ENCODE data around the gene COX10. TPM values are rescaled to one million over a fixed set of nuclear protein-coding genes. Genes with fewer than 3 reads are reported as not detected.

COX10 gene
- total and polyA plus RNA-seq, 5 experiments from 2014 or later: 18.5 to 24.5 (median 23.3) TPM

DNA sequence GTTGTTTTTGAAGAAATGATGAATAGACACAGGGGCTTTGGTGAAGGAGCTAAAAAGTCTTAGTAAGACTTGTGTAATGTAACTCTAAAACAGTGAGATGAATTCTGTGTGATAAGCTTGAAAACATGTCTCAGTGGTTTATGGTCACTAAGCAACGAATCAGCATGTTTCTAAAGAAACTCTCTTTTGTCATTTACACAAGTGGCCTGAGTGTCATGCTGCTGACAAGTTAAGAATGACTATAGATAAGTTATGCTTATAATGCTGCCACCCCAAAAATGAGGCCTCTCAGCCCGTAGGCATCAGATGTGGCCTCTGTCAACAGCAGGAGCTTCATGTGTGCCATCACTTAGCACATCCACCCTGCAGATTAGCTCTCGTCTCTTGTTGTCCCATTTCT is 8.7 kb downstream of the COX10 start:
- Mint-ChIP-seq H3K27me3 (no peaks in the 10 kb centered on the region), H3K4me1 (peaks cover 3 to 39% (median 20%) of the 10 kb centered on the region in 4 donors), H3K27ac (peak overlapping the region in 4 of 10 donors; percentile 6 to 80 (median 26)), H3K4me3 (no peak overlapping the region), H3K9me3 (no peaks in the 10 kb centered on the region), H3K36me3 (peaks cover 6 to 80% (median 17%) of the 10 kb centered on the region in 3 donors)
- POLR2A ChIA-PET: no interaction called here
- ATAC-seq: no peak
- no peak for DNase-seq

DNA sequence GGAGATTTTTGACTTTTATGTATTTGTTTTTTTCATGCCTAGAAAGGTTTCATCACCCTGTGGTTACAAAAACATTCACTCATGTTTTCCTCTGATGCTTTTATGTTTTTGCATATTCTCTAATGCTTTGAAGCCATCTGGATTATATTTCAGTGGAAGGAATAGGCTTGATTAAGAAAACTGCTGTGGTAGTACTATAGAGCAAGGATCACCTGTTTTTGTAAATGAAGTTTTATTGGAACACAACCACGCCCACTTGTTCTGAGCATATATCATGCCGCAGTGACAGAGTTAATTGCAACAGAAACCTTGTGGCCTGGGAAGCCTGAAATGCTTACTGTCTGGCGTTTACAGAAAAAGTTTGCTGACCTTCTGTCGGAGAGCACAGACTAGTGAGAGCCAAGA is 11.5 kb downstream of the COX10 start:
- no peak for ATAC-seq
- Mint-ChIP-seq H3K27me3 (no peaks in the 10 kb centered on the region), H3K4me3 (no peak overlapping the region), H3K27ac (peak overlapping the region in 2 of 10 donors; percentile 6 to 29), H3K36me3 (peaks cover 6 to 66% (median 17%) of the 10 kb centered on the region in 3 donors), H3K9me3 (no peaks in the 10 kb centered on the region), H3K4me1 (peaks cover 5 to 40% (median 17%) of the 10 kb centered on the region in 4 donors)
- POLR2A ChIA-PET: no interaction called here
- DNase-seq: no peak

DNA sequence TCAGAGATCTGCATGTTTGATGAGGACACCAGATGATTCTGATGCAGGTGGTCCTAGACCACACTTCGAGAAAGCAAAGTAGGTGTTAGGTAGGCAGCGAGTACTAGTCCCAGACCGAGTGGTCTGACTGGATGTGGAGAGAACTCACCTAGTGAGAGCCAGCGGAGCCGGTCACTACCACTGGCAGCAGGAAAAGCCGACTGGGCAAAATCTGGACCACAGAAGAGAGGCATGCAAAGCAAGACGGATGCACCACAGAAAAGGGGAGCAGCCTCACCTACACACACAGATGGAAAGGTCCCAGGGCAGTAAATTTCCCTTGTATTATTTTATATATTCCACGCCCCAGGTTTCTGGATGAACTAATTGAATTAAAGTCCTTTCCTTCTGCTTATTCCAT is 13.5 kb downstream of the COX10 start:
- Mint-ChIP-seq H3K4me1 (peaks cover 17 to 57% (median 23%) of the 10 kb centered on the region in 4 donors), H3K27ac (peak overlapping the region in 1 of 10 donors; percentile 48), H3K36me3 (peaks cover 6 to 63% (median 19%) of the 10 kb centered on the region in 3 donors), H3K27me3 (no peaks in the 10 kb centered on the region), H3K4me3 (no peak overlapping the region), H3K9me3 (no peaks in the 10 kb centered on the region)
- DNase-seq (no peak), ATAC-seq (no peak)
- POLR2A ChIA-PET: no interaction called here

DNA sequence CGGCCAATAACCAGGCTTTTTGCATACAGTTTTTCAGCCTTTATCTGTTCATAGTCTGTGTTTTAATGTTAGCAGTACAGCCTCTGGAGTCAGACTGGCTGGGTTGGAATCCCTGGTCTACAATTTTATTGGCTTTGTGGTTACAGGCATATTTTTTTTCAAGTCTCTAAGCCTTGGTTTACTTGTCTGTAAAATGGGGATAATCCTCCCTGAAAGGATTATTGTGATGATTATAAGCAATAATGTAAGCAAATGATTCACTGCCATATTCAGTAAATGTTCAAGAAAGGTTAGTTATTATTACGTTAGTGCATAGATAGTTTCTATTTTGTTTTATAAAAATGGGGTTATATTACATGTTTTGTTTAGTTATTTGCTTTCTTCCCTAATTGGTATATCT is 15.7 kb downstream of the COX10 start:
- Mint-ChIP-seq H3K36me3 (peaks cover 0 to 54% (median 15%) of the 10 kb centered on the region in 3 donors), H3K27me3 (no peaks in the 10 kb centered on the region), H3K27ac (no peak overlapping the region), H3K9me3 (no peaks in the 10 kb centered on the region), H3K4me3 (no peak overlapping the region), H3K4me1 (peaks cover 23 to 65% (median 40%) of the 10 kb centered on the region in 4 donors)
- no peak for DNase-seq
- POLR2A ChIA-PET: no interaction called here
- ATAC-seq: no peak

DNA sequence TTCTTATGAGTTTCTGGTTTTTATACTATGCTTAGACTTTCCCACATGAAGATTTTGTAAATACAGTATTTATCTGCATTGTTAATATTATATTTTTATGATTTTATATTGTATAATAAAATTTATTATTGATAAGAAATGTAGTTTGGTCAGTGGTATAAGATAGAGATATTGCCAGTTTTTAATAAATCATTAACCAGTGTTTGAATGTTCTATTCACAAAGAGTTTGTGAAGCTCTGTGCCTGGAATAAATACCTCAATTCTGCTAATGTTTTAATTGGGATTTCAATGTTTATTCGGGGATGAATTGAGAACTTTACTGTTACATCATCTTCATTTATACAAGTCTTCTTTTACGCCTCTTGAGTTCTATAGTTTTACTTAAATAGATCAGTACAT is 16.9 kb downstream of the COX10 start:
- DNase-seq: no peak
- no peaks in the 10 kb centered on the region for H3K9me3 Mint-ChIP-seq
- H3K36me3 Mint-ChIP-seq: peaks cover 0 to 44% (median 8%) of the 10 kb centered on the region in 3 donors
- H3K4me1 Mint-ChIP-seq: peaks cover 21 to 71% (median 45%) of the 10 kb centered on the region in 4 donors
- POLR2A ChIA-PET: no interaction called here
- no peak for ATAC-seq
- H3K27me3 Mint-ChIP-seq: no peaks in the 10 kb centered on the region
- H3K27ac Mint-ChIP-seq: no peak overlapping the region
- no peak overlapping the region for H3K4me3 Mint-ChIP-seq

DNA sequence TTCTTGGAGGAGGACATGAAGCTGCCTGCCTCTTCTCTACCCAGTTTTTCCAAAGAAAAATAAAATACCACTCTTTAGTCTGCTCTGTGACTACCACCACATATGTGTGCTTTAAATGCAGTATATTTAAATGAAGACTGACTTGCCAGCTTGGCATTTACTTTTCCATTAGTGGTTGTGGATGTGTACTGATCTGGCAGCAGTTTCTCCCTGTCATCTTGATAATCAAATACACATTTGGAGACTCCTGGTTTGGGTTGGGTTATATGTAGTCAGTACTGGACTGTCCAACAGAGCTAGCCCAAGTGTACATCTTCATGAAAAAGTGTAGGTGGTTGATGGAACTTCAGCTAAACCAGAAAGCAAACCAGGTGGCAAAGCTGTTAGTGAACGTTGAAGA is 19.9 kb downstream of the COX10 start:
- H3K27me3 Mint-ChIP-seq: no peaks in the 10 kb centered on the region
- no peak for ATAC-seq
- peak overlapping the region in 2 of 10 donors; percentile 17 to 63 for H3K27ac Mint-ChIP-seq
- POLR2A ChIA-PET: no interaction called here
- DNase-seq: no peak
- peaks cover 22 to 70% (median 61%) of the 10 kb centered on the region in 4 donors for H3K4me1 Mint-ChIP-seq
- H3K4me3 Mint-ChIP-seq: no peak overlapping the region
- H3K9me3 Mint-ChIP-seq: no peaks in the 10 kb centered on the region
- H3K36me3 Mint-ChIP-seq: peaks cover 0 to 26% (median 8%) of the 10 kb centered on the region in 3 donors

DNA sequence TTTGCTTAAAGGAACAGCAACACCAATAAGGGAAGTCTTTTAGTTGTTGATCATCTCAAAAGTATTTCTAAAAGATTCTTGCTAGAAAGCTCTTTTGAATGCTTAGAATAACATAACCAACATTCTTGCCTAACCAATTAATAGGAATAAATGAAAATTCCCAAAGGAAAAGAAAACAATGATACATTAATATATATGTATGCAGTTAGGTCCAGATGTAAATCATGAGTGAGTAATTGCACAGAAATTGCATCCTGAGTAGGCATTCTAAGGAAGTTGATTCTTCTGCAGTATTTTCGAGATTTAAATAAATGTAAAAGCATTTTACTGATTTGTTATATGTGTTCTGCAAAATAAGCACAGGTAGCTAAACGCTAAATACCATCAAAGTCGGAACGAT is 22.1 kb downstream of the COX10 start:
- Mint-ChIP-seq H3K4me3 (no peak overlapping the region), H3K4me1 (peaks cover 28 to 83% (median 66%) of the 10 kb centered on the region in 4 donors), H3K9me3 (no peaks in the 10 kb centered on the region), H3K27ac (no peak overlapping the region), H3K27me3 (no peaks in the 10 kb centered on the region), H3K36me3 (peaks cover 0 to 29% (median 12%) of the 10 kb centered on the region in 3 donors)
- POLR2A ChIA-PET: no interaction called here
- DNase-seq (no peak), ATAC-seq (no peak)

DNA sequence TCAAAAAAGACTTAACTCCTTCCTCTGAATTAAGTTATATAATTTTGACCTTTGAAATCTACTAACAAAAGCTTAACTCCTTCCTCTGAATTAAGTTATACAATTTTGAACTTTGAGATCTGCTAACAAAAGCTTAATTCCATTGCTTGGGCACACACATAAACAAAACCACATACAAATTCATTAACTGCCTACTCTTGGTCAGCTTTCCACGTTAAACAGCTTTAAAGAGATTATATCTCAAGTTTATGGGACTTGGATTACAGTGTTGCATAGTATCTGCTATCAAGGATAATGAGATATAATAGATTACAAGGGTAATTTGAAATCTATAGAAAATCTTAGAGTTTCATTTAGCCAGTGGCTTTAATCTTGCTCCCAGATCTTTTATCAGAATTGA is 23.5 kb downstream of the COX10 start:
- Mint-ChIP-seq H3K4me3 (no peak overlapping the region), H3K27me3 (no peaks in the 10 kb centered on the region), H3K9me3 (no peaks in the 10 kb centered on the region), H3K27ac (peak overlapping the region in 2 of 10 donors; percentile 49 to 54), H3K36me3 (peaks cover 0 to 18% (median 4%) of the 10 kb centered on the region in 3 donors), H3K4me1 (peaks cover 29 to 74% (median 58%) of the 10 kb centered on the region in 4 donors)
- ATAC-seq (no peak), DNase-seq (no peak)
- POLR2A ChIA-PET: interaction anchor here (1.3 kb wide), 1 partner anchor 111 kb away, joined by 5 read pairs; no protein-coding TSS in a partner anchor

DNA sequence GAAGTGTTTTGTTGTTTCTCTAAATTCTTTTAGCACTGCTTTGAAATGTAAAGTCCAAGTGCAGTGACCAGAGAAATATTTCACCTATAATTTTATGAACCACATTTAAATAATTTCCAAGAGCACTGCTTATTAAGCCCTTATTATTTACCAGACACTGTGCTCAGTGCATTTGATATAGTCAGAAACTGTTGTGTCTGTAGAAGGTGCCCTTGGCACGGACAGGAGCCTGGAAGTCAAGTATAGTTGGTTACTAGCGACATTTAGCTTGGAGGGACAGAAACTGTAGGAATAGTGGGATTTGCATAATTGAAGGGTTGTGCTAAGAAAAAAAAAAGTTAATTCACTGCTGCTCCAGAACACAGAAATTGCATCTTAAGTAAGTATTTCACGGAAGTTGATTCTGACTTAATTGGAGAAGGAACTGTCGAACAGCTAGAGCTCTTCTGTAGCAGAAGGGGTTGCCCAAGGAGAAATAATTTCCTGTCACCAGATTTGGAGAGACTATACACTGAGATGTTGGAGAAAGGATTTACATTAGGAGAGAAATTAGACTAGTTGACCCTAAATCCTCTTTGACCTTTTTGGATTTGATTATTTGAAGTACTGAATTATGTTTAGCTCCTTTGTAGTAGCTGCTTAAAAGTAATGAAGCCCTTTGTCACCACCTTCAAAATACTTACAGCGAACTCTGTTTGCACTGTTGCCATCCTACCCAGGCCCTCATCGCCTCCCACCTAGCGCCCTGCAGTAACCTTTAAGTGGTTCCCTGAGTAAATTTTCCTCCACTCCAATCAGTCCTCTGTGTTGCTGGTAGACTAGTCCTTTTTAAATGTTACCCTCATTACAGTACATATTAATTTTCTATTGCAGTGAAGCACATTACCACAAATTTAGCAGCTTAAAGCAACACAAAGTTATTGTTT is 25.6 kb downstream of the COX10 start:
- Mint-ChIP-seq H3K9me3 (no peaks in the 10 kb centered on the region), H3K27ac (peak overlapping the region in 3 of 10 donors; percentile 1 to 51 (median 23)), H3K4me3 (no peak overlapping the region), H3K36me3 (peaks cover 0 to 9% (median 4%) of the 10 kb centered on the region in 3 donors), H3K27me3 (no peaks in the 10 kb centered on the region), H3K4me1 (peaks cover 21 to 53% (median 42%) of the 10 kb centered on the region in 4 donors)
- POLR2A ChIA-PET: no interaction called here
- ATAC-seq: no peak
- DNase-seq: no peak

DNA sequence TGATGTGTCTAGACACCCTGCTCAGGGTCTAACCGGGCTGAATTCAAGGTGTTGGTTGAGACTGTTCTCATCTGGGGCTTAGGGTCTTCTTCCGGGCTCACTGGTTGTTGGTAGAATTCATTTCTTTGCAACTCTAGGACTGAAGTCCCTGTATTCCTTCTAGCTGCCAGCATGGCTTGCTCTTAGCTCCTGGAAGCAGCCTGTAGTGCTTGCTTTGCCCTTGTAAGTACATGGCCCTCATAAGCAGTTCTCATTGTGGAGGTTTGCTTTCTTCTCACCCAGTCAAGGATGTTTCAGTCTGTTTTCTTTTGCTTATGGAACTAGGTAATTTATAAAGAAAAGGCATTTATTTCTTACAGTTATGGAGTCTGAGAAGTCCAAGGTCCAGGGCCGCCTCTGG is 26.3 kb downstream of the COX10 start:
- Mint-ChIP-seq H3K9me3 (no peaks in the 10 kb centered on the region), H3K4me1 (peaks cover 18 to 48% (median 38%) of the 10 kb centered on the region in 4 donors), H3K36me3 (peaks cover 0 to 7% (median 4%) of the 10 kb centered on the region in 3 donors), H3K4me3 (no peak overlapping the region), H3K27ac (peak overlapping the region in 1 of 10 donors; percentile 1), H3K27me3 (no peaks in the 10 kb centered on the region)
- POLR2A ChIA-PET: no interaction called here
- DNase-seq: no peak
- no peak for ATAC-seq

DNA sequence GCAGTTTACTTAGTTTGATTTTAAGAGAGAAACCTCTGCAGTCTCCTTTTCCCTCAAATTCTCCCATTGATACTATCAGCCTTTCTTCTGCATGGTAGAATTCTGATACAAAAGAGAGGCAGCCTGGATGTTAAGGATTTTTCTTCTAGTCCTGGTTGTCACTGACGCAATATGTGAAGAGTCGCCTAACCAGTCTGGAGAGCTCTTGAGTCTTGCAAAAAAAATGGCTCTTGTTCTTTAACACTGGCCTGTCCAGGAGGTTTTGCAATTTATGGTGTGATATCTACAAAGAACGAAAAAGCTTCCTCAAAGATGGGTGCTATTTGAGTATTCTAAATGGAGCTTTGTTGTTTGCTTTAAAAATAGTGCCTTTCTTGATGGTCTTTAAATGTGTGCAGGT is 28.9 kb downstream of the COX10 start:
- DNase-seq (no peak), ATAC-seq (no peak)
- Mint-ChIP-seq H3K4me1 (peaks cover 13 to 29% (median 24%) of the 10 kb centered on the region in 4 donors), H3K4me3 (no peak overlapping the region), H3K36me3 (peaks cover 0 to 28% (median 19%) of the 10 kb centered on the region in 3 donors), H3K27ac (peak overlapping the region in 1 of 10 donors; percentile 58), H3K9me3 (no peaks in the 10 kb centered on the region), H3K27me3 (no peaks in the 10 kb centered on the region)
- POLR2A ChIA-PET: no interaction called here

DNA sequence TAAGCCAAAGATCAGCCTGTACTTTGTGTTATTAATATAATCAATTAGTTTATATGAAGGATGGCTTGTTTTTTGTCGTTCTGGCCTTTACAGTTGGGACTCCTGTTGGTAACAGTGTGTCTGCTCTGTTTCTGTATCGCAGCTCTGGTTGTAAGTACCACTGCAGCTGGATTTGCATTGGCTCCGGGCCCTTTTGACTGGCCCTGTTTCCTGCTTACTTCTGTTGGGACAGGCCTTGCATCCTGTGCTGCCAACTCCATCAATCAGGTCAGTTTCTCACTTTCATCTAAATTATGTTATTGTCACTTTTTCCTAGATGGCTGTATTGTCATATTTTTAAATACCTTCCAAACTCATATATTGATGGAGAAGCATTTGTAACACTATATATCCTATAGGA is 32.7 kb downstream of the COX10 start:
- POLR2A ChIA-PET: no interaction called here
- ATAC-seq: no peak
- H3K36me3 Mint-ChIP-seq: peaks cover 0 to 35% (median 21%) of the 10 kb centered on the region in 3 donors
- no peaks in the 10 kb centered on the region for H3K27me3 Mint-ChIP-seq
- no peak overlapping the region for H3K4me3 Mint-ChIP-seq
- no peak overlapping the region for H3K27ac Mint-ChIP-seq
- DNase-seq: no peak
- H3K4me1 Mint-ChIP-seq: peaks cover 0 to 13% (median 12%) of the 10 kb centered on the region in 4 donors
- no peaks in the 10 kb centered on the region for H3K9me3 Mint-ChIP-seq

DNA sequence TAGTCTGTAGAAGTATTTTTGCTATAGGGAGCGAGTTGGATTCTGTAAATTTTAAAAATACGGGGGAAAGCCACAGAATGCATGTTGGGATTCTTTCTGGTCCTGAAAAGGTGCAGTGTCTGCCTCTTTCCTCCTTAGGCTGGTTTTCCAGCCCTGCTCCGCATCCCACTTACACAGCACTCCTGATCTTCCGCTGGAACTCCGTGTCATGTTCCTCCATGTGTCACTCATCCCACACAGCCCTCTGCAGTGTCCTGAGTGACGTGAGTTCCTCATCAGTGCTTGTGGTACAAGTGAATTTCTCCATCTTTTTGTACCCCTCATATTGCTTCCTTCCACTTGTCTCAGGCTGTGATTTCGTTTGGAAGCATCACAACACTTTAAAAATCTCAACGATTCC is 34.5 kb downstream of the COX10 start:
- POLR2A ChIA-PET: no interaction called here
- H3K27ac Mint-ChIP-seq: peak overlapping the region in 1 of 10 donors; percentile 6
- DNase-seq: no peak
- H3K9me3 Mint-ChIP-seq: no peaks in the 10 kb centered on the region
- ATAC-seq: no peak
- peaks cover 15 to 23% (median 22%) of the 10 kb centered on the region in 4 donors for H3K4me1 Mint-ChIP-seq
- H3K4me3 Mint-ChIP-seq: no peak overlapping the region
- peaks cover 0 to 40% (median 21%) of the 10 kb centered on the region in 3 donors for H3K36me3 Mint-ChIP-seq
- no peaks in the 10 kb centered on the region for H3K27me3 Mint-ChIP-seq

Measured in naive thymus-derived CD8-positive, alpha-beta T cell (primary cell).